HEK293 (cell line): ENCODE measurements around the gene C1QTNF2.
A peak's percentile ranks its signal among the peaks of the same experiment; 100 is the strongest.

Experiments used
- CTCF ChIA-PET: fragments of 350-600 bp; formaldehyde crosslinking; extraction: SDS; loops from one replicate; lab custom pipeline; 2021; ENCODE audit warnings: antibody characterized with exemption; lab: Yijun Ruan, JAX
- POLR2A ChIA-PET: fragments of 300-600 bp; formaldehyde crosslinking; extraction: SDS; loops from one replicate; lab custom pipeline; 2020; ENCODE audit warnings: antibody characterized with exemption, inconsistent platforms; lab: Yijun Ruan, JAX
- H3K27ac ChIP-seq: fragments of 200-500 bp; sonication (Bioruptor generic); 2 replicates; pipeline ENCODE4 v1.5.1; 2014; ENCODE audit warnings: low read depth, low read length, control low read depth, inconsistent platforms; ENCODE audit errors: extremely low read depth
- H3K36me3 ChIP-seq, 2 experiments: fragments of 200-500 bp in 1 of 2; sonication (Bioruptor generic) in 1 of 2; 1 replicate in 1 of 2; 2 replicates in 1 of 2; pipeline ENCODE4 v1.5.1; 2014 to 2017; ENCODE audit warnings: inconsistent platforms in 2 of 2, low read length in 2 of 2; ENCODE audit not compliant: control insufficient read depth in 2 of 2, insufficient read depth in 1 of 2
- H3K4me1 ChIP-seq: fragments of 200-500 bp; sonication (Bioruptor generic); 2 replicates; pipeline ENCODE4 v1.5.1; 2014; ENCODE audit warnings: mild to moderate bottlenecking, low read length, inconsistent platforms; ENCODE audit not compliant: control insufficient read depth, insufficient read depth
- H3K4me3 ChIP-seq: 2 replicates; pipeline ENCODE4 v1.5.1; 2011; ENCODE audit warnings: low read depth, mild to moderate bottlenecking, control low read depth, low read length, moderate library complexity
- H3K9me3 ChIP-seq: fragments of 200-500 bp; sonication (Bioruptor generic); 2 replicates; pipeline ENCODE4 v1.5.1; 2014; ENCODE audit warnings: low read depth, low read length, inconsistent platforms; ENCODE audit not compliant: control insufficient read depth, insufficient read depth
- GLI2 ChIP-seq: fragments of 450-650 bp; formaldehyde crosslinking; IDR thresholded peaks from 2 replicates; pipeline ENCODE4; 2017; ENCODE audit warnings: missing biosample characterization, missing genetic modification characterization, low read depth, borderline replicate concordance
- KLF17 ChIP-seq: fragments of 450-650 bp; formaldehyde crosslinking; IDR thresholded peaks from 2 replicates; pipeline ENCODE4 v1.5.1; 2016; ENCODE audit warnings: missing biosample characterization, missing genetic modification characterization
- KLF9 ChIP-seq: fragments of 450-650 bp; formaldehyde crosslinking; IDR thresholded peaks from 2 replicates; pipeline ENCODE4 v1.5.1; 2016; ENCODE audit warnings: missing biosample characterization, missing genetic modification characterization, low read depth
- MZF1 ChIP-seq: fragments of 450-650 bp; formaldehyde crosslinking; IDR thresholded peaks from 2 replicates; pipeline ENCODE4 v1.5.1; 2017; ENCODE audit warnings: missing biosample characterization, missing genetic modification characterization, borderline replicate concordance
- SCRT2 ChIP-seq: fragments of 450-650 bp; formaldehyde crosslinking; IDR thresholded peaks from 2 replicates; pipeline ENCODE4 v1.5.1; 2016; ENCODE audit warnings: missing biosample characterization, missing genetic modification characterization
- YY1 ChIP-seq: fragments of 450-650 bp; formaldehyde crosslinking; IDR thresholded peaks from 2 replicates; pipeline ENCODE4 v1.5.1; 2018; ENCODE audit warnings: missing biosample characterization, missing genetic modification characterization
- YY2 ChIP-seq: fragments of 450-650 bp; formaldehyde crosslinking; IDR thresholded peaks from 2 replicates; pipeline ENCODE4 v1.5.1; 2016; ENCODE audit warnings: missing biosample characterization, missing genetic modification characterization
- ZBTB26 ChIP-seq: fragments of 450-650 bp; formaldehyde crosslinking; optimal IDR thresholded peaks from 2 replicates; pipeline ENCODE3; 2016; ENCODE audit warnings: missing biosample characterization, mild to moderate bottlenecking, missing genetic modification characterization
- ZBTB7A ChIP-seq: fragments of 450-650 bp; formaldehyde crosslinking; IDR thresholded peaks from 2 replicates; pipeline ENCODE4 v1.5.1; 2016; ENCODE audit warnings: low read depth, missing biosample characterization, missing genetic modification characterization
- ZBTB8A ChIP-seq: fragments of 450-650 bp; formaldehyde crosslinking; IDR thresholded peaks from 2 replicates; pipeline ENCODE4 v1.5.1; 2016; ENCODE audit warnings: missing biosample characterization, missing genetic modification characterization
- ZNF211 ChIP-seq: fragments of 450-650 bp; formaldehyde crosslinking; IDR thresholded peaks from 2 replicates; pipeline ENCODE4 v1.5.1; 2016; ENCODE audit warnings: low read depth, missing biosample characterization, missing genetic modification characterization
- ZNF24 ChIP-seq: fragments of 450-650 bp; formaldehyde crosslinking; IDR thresholded peaks from 2 replicates; pipeline ENCODE4 v1.5.1; 2016; ENCODE audit warnings: missing biosample characterization, missing genetic modification characterization
- ZNF335 ChIP-seq: fragments of 450-650 bp; formaldehyde crosslinking; conservative IDR thresholded peaks from 2 replicates; pipeline ENCODE4 v1.5.1; 2016; ENCODE audit warnings: missing biosample characterization, missing genetic modification characterization
- ZNF341 ChIP-seq: fragments of 450-650 bp; formaldehyde crosslinking; IDR thresholded peaks from 2 replicates; pipeline ENCODE4; 2016; ENCODE audit warnings: low read depth, missing biosample characterization, missing genetic modification characterization
- ZNF354C ChIP-seq: fragments of 450-650 bp; formaldehyde crosslinking; IDR thresholded peaks from 2 replicates; pipeline ENCODE4 v1.5.1; 2016; ENCODE audit warnings: missing biosample characterization, missing genetic modification characterization, low read depth, borderline replicate concordance
- ZNF544 ChIP-seq: fragments of 450-650 bp; formaldehyde crosslinking; IDR thresholded peaks from 2 replicates; pipeline ENCODE4 v1.5.0; 2017; ENCODE audit warnings: missing biosample characterization, missing genetic modification characterization
- ZNF571 ChIP-seq: fragments of 450-650 bp; formaldehyde crosslinking; IDR thresholded peaks from 2 replicates; pipeline ENCODE4 v1.5.0; 2017; ENCODE audit warnings: missing biosample characterization, missing genetic modification characterization
- ZNF629 ChIP-seq: fragments of 450-650 bp; formaldehyde crosslinking; IDR thresholded peaks from 2 replicates; pipeline ENCODE4 v1.5.1; 2017; ENCODE audit warnings: missing biosample characterization, missing genetic modification characterization
- ZNF660 ChIP-seq: fragments of 450-650 bp; IDR thresholded peaks from 2 replicates; pipeline ENCODE4 v1.5.1; 2018; ENCODE audit warnings: missing biosample characterization, mild to moderate bottlenecking, missing genetic modification characterization
- ZNF76 ChIP-seq: fragments of 450-650 bp; formaldehyde crosslinking; IDR thresholded peaks from 2 replicates; pipeline ENCODE4; 2016; ENCODE audit warnings: low read depth, missing biosample characterization, missing genetic modification characterization, borderline replicate concordance
- ZNF843 ChIP-seq: fragments of 450-650 bp; formaldehyde crosslinking; IDR thresholded peaks from 2 replicates; pipeline ENCODE4 v1.5.1; 2016; ENCODE audit warnings: missing biosample characterization, missing genetic modification characterization
- ZSCAN30 ChIP-seq: fragments of 450-650 bp; IDR thresholded peaks from 2 replicates; pipeline ENCODE4 v1.5.1; 2018; ENCODE audit warnings: missing biosample characterization, mild to moderate bottlenecking, missing genetic modification characterization, moderate library complexity
- TF ChIP-seq, protein P1 (sequence below): fragments of 450-650 bp; formaldehyde crosslinking; IDR thresholded peaks from 2 replicates; pipeline ENCODE4 v1.5.1; 2016; ENCODE audit warnings: missing biosample characterization, missing genetic modification characterization
- TF ChIP-seq, protein P2 (sequence below): fragments of 450-650 bp; formaldehyde crosslinking; IDR thresholded peaks from 2 replicates; pipeline ENCODE4 v1.5.1; 2016; ENCODE audit warnings: missing biosample characterization, missing genetic modification characterization
- TF ChIP-seq, protein P3 (sequence below): fragments of 450-650 bp; formaldehyde crosslinking; conservative IDR thresholded peaks from 2 replicates; pipeline ENCODE4 v1.5.1; 2016; ENCODE audit warnings: low read depth, missing biosample characterization, missing genetic modification characterization

The C1QTNF2 gene

DNA sequence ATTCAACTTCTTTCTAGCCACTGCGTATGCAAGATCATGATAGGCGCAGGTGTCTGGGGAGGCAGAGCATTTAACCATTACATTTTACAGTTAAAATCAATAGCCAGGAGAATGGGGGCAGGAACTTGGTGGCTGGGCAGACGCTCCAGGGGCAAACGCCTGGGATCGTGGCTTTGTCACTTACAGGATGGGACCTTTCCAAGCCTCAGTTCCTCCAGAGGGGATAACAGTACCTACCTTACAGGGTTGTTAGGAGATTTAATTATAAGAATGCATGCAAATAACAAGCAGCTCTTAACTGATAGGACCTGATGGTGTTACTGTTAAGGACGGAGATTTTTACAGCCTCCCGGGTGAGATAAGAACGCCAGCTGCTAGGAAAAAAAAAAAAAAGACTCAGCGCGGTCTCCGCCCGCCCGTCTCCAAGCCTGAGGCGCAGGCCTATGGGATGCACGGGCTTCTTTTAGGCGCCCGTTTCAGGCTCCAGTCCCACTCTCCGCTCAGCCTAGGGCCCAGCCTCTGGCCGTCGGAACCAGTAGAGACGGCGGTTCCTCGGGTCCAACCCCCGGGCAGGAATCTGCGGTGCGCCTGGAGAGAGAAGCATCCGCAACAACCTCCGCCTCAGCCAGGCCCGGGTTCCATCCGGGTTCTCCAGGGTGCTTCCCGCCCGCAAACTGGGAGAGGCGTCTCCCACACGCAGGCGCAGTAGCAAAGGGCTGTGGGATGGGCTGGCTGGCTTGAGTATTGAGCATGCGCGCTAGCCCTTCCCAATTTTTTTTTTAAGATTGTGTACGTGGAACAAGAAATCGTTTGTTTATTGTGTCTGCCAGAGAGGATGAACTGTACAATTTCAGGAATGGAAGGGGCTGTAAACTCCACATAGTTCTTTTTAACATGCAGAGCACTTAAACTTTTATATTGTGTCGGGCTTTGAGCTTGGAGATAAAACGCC is 29.3 kb upstream of the C1QTNF2 start, which contains the start of gene FAM200C:
Gene FAM200C (minus strand): TSS at position 653 of the 952 bp plus-strand sequence. CDS start 4,564 bp downstream, outside the sequence.
- CTCF ChIA-PET: interaction anchor here (0.5 to 2.7 kb wide), 4 partner anchors 9 to 54 kb away, joined by 3 to 10 read pairs (median 3); no protein-coding TSS in a partner anchor
- H3K4me1 ChIP-seq: peaks cover 5% of the 10 kb centered on the region
- POLR2A ChIA-PET: interaction anchor here (0.5 to 2.3 kb wide), 5 partner anchors 9 to 1150 kb away, joined by 3 to 21 read pairs (median 3); partner anchors contain the start of gene SLU7
- H3K36me3 ChIP-seq: peaks cover 27 to 43% of the 10 kb centered on the region in 2 experiments
- H3K27ac ChIP-seq: peak within 1 kb of the TSS; percentile 97
- peak within 1 kb of the TSS; percentile 58 for H3K4me3 ChIP-seq
- H3K9me3 ChIP-seq: no peaks in the 10 kb centered on the region
- TF ChIP-seq YY2 (tag by site-specific recombination) (no peak), ZNF354C (tag by site-specific recombination) (no peak), YY1 (tag by site-specific recombination) (peak; percentile 39; the same call in 1 of the 2 replicates), ZBTB8A (tag by site-specific recombination) (peak; percentile 93), ZNF571 (tag by site-specific recombination) (no peak), ZNF211 (tag by site-specific recombination) (no peak), ZBTB7A (tag by site-specific recombination) (no peak), ZNF24 (0 out of 2 replicates have a peak, but pooled peaks have one; percentile 67), ZNF843 (peak; percentile 63; the same call in 1 of the 2 replicates), ZNF660 (tag by site-specific recombination) (peak; percentile 89), KLF17 (tag by site-specific recombination) (peak; percentile 49; the same call in 1 of the 2 replicates), KLF9 (tag by site-specific recombination) (peak; percentile 38; the same call in 1 of the 2 replicates), ZNF341 (tag by site-specific recombination) (no peak), MZF1 (peak; percentile 29; the same call in 1 of the 2 replicates), GLI2 (tag by site-specific recombination) (no peak), ZNF629 (peak; percentile 59; the same call in 1 of the 2 replicates), ZSCAN30 (tag by site-specific recombination) (peak; percentile 65; the same call in 1 of the 2 replicates), ZBTB26 (tag by site-specific recombination) (peak; percentile 29), ZNF76 (tag by site-specific recombination) (no peak; the same call in 1 of the 2 replicates), ZNF335 (tag by site-specific recombination) (peak; percentile 92), ZNF544 (tag by site-specific recombination) (no peak), SCRT2 (tag by site-specific recombination) (no peak)
- TF ChIP-seq, protein P1, sequence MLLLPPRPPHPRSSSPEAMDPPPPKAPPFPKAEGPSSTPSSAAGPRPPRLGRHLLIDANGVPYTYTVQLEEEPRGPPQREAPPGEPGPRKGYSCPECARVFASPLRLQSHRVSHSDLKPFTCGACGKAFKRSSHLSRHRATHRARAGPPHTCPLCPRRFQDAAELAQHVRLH (tag by site-specific recombination): peak; percentile 74; the same call in 1 of the 2 replicates
- TF ChIP-seq, protein P2, sequence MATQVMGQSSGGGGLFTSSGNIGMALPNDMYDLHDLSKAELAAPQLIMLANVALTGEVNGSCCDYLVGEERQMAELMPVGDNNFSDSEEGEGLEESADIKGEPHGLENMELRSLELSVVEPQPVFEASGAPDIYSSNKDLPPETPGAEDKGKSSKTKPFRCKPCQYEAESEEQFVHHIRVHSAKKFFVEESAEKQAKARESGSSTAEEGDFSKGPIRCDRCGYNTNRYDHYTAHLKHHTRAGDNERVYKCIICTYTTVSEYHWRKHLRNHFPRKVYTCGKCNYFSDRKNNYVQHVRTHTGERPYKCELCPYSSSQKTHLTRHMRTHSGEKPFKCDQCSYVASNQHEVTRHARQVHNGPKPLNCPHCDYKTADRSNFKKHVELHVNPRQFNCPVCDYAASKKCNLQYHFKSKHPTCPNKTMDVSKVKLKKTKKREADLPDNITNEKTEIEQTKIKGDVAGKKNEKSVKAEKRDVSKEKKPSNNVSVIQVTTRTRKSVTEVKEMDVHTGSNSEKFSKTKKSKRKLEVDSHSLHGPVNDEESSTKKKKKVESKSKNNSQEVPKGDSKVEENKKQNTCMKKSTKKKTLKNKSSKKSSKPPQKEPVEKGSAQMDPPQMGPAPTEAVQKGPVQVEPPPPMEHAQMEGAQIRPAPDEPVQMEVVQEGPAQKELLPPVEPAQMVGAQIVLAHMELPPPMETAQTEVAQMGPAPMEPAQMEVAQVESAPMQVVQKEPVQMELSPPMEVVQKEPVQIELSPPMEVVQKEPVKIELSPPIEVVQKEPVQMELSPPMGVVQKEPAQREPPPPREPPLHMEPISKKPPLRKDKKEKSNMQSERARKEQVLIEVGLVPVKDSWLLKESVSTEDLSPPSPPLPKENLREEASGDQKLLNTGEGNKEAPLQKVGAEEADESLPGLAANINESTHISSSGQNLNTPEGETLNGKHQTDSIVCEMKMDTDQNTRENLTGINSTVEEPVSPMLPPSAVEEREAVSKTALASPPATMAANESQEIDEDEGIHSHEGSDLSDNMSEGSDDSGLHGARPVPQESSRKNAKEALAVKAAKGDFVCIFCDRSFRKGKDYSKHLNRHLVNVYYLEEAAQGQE (tag by site-specific recombination): no peak
- TF ChIP-seq, protein P3, sequence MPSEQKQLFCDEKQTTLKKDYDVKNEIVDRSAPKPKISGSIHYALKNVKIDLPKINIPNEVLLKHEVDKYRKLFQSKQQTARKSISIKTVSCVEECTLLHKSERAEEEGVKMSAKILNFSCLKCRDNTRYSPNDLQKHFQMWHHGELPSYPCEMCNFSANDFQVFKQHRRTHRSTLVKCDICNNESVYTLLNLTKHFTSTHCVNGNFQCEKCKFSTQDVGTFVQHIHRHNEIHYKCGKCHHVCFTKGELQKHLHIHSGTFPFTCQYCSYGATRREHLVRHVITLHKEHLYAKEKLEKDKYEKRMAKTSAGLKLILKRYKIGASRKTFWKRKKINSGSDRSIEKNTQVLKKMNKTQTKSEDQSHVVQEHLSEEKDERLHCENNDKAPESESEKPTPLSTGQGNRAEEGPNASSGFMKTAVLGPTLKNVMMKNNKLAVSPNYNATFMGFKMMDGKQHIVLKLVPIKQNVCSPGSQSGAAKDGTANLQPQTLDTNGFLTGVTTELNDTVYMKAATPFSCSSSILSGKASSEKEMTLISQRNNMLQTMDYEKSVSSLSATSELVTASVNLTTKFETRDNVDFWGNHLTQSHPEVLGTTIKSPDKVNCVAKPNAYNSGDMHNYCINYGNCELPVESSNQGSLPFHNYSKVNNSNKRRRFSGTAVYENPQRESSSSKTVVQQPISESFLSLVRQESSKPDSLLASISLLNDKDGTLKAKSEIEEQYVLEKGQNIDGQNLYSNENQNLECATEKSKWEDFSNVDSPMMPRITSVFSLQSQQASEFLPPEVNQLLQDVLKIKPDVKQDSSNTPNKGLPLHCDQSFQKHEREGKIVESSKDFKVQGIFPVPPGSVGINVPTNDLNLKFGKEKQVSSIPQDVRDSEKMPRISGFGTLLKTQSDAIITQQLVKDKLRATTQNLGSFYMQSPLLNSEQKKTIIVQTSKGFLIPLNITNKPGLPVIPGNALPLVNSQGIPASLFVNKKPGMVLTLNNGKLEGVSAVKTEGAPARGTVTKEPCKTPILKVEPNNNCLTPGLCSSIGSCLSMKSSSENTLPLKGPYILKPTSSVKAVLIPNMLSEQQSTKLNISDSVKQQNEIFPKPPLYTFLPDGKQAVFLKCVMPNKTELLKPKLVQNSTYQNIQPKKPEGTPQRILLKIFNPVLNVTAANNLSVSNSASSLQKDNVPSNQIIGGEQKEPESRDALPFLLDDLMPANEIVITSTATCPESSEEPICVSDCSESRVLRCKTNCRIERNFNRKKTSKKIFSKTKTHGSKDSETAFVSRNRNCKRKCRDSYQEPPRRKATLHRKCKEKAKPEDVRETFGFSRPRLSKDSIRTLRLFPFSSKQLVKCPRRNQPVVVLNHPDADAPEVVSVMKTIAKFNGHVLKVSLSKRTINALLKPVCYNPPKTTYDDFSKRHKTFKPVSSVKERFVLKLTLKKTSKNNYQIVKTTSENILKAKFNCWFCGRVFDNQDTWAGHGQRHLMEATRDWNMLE (tag by site-specific recombination): no peak; the same call in 1 of the 2 replicates
